K562 (cell line): ENCODE measurements around the gene SUPT3H. TPM values are rescaled to one million over a fixed set of nuclear protein-coding genes. Genes with fewer than 3 reads are reported as not detected.

Source experiments
- ATAC-seq: fragments of 200-7000 bp; cut with Tn5 transposase; 3 replicates; pipeline ENCODE4 v1.9.1; 2020; ENCODE audit warnings: moderate library complexity
- BruUV-seq: library from RNA; stranded (reverse); fragments of 400-500 nt; replicated peaks from 2 replicates; lab custom pipeline; 2021; lab: Mats Ljungman, UMichigan
- CTCF ChIA-PET: fragments of 300-600 bp; formaldehyde crosslinking; extraction: SDS; loops from one replicate; lab custom pipeline; 2021; ENCODE audit warnings: low intra/inter-chr PET ratio; lab: Yijun Ruan, JAX
- POLR2A ChIA-PET: fragments of 300-600, 350-650 bp; sonication (Branson Sonifier 250); formaldehyde crosslinking; extraction: SDS; loops from one replicate; lab custom pipeline; 2021; ENCODE audit warnings: antibody characterized with exemption, inconsistent platforms; lab: Yijun Ruan, JAX
- DNase-seq, 4 experiments: peaks; one replicate each; pipeline versions ENCODE4 v3.0.0 to v3.0.0-alpha.2; 2011 to 2018; ENCODE audit warnings: low spot score in 3 of 4, mixed read lengths in 3 of 4; ENCODE audit errors: extremely low read depth in 1 of 4
- FAIRE-seq: peaks from 2 replicates; lab custom pipeline; 2011; peaks lifted over from hg19 to GRCh38; lab: Jason Lieb, UNC
- H2AFZ ChIP-seq: 2 replicates; pipeline ENCODE4 v1.6.0; 2011; ENCODE audit warnings: low read depth, low read length, control low read depth, inconsistent platforms
- H3K27ac ChIP-seq: fragments of 200-600 bp; 3 replicates; pipeline ENCODE4 v1.8.0; 2011; ENCODE audit warnings: low read depth, mild to moderate bottlenecking, control low read depth, inconsistent platforms, low read length, moderate library complexity, mixed read lengths; ENCODE audit errors: extremely low read depth
- H3K27me3 ChIP-seq, 2 experiments: fragments of 300-600 bp in 1 of 2; 2 replicates in 1 of 2; 3 replicates in 1 of 2; pipeline versions ENCODE4 v1.6.0 to v1.8.0; 2011; ENCODE audit warnings: inconsistent platforms in 2 of 2, low read length in 2 of 2, mild to moderate bottlenecking in 1 of 2, mixed read lengths in 1 of 2, moderate library complexity in 1 of 2; ENCODE audit not compliant: control insufficient read depth in 2 of 2, insufficient read depth in 2 of 2
- H3K36me3 ChIP-seq: fragments of 300-600 bp; 3 replicates; pipeline ENCODE4 v1.8.0; 2011; ENCODE audit warnings: mild to moderate bottlenecking, low read length, inconsistent platforms; ENCODE audit not compliant: control insufficient read depth, insufficient read depth
- H3K4me1 ChIP-seq, 2 experiments: fragments of 200-600 bp in 1 of 2; replicated peaks in 1 of 2; 2 replicates in 1 of 2; 3 replicates in 1 of 2; pipeline versions ENCODE4 v1.5.1 to v1.8.0; 2011; ENCODE audit warnings: inconsistent platforms in 2 of 2, low read length in 2 of 2, mild to moderate bottlenecking in 1 of 2, mixed read lengths in 1 of 2, moderate library complexity in 1 of 2; ENCODE audit not compliant: control insufficient read depth in 2 of 2, insufficient read depth in 2 of 2
- H3K4me2 ChIP-seq: 2 replicates; pipeline ENCODE4 v1.6.1; 2011; ENCODE audit warnings: low read length, control low read depth, inconsistent platforms, mixed read lengths; ENCODE audit not compliant: insufficient read depth
- H3K4me3 ChIP-seq: fragments of 200-600 bp; sonication (generic), shearing (Covaris generic); 2 replicates; pipeline ENCODE4 v1.5.1; 2016; ENCODE audit warnings: control low read depth, inconsistent platforms
- H3K79me2 ChIP-seq: fragments of 200-600 bp; 3 replicates; pipeline ENCODE4 v1.8.0; 2011; ENCODE audit warnings: low read length, inconsistent platforms; ENCODE audit not compliant: control insufficient read depth, insufficient read depth
- H3K9ac ChIP-seq, 2 experiments: 2 replicates each; pipeline versions ENCODE4 v1.6.0 to v1.6.1; 2011; ENCODE audit warnings: low read depth in 2 of 2, low read length in 2 of 2, control low read depth in 1 of 2, inconsistent platforms in 1 of 2, mild to moderate bottlenecking in 1 of 2, mixed read lengths in 1 of 2; ENCODE audit not compliant: insufficient read depth in 1 of 2
- H3K9me1 ChIP-seq: one replicate; pipeline ENCODE4 v1.6.0; 2011; ENCODE audit warnings: inconsistent platforms, mild to moderate bottlenecking, low read length, moderate library complexity; ENCODE audit not compliant: control insufficient read depth, insufficient read depth
- H3K9me3 ChIP-seq: replicated peaks from 2 replicates; pipeline ENCODE4 v1.5.1; 2011; ENCODE audit warnings: low read depth, low read length, inconsistent platforms; ENCODE audit not compliant: control insufficient read depth, insufficient read depth
- H4K20me1 ChIP-seq: replicated peaks from 2 replicates; pipeline ENCODE4 v1.6.1; 2011; ENCODE audit warnings: low read length, inconsistent platforms, mixed read lengths; ENCODE audit not compliant: control insufficient read depth, insufficient read depth
- CHAMP1 ChIP-seq: fragments of 450-650 bp; IDR thresholded peaks from 2 replicates; pipeline ENCODE4 v1.6.1; 2016; ENCODE audit warnings: mild to moderate bottlenecking
- DIDO1 ChIP-seq: fragments of 450-650 bp; IDR thresholded peaks from 2 replicates; pipeline ENCODE4 v1.6.1; 2016; ENCODE audit warnings: low read depth, missing biosample characterization, missing genetic modification characterization
- GABPB1 ChIP-seq: sonication (generic); formaldehyde crosslinking; IDR thresholded peaks from 2 replicates; pipeline ENCODE4 v1.8.0; 2022; ENCODE audit warnings: mild to moderate bottlenecking, missing genetic modification reagents
- GATA2 ChIP-seq: sonication (generic); formaldehyde crosslinking; IDR thresholded peaks from 2 replicates; pipeline ENCODE4 v1.4.0; 2020; ENCODE audit warnings: mild to moderate bottlenecking, missing genetic modification reagents
- NCOA1 ChIP-seq: fragments of 450-650 bp; IDR thresholded peaks from 2 replicates; pipeline ENCODE4 v1.6.1; 2016; ENCODE audit warnings: low read depth
- PML ChIP-seq: IDR thresholded peaks from 2 replicates; pipeline ENCODE4 v1.6.1; 2012; ENCODE audit warnings: low read length, inconsistent platforms
- SMARCA5 ChIP-seq: fragments of 450-650 bp; IDR thresholded peaks from 2 replicates; pipeline ENCODE4 v1.6.1; 2016
- SMARCB1 ChIP-seq: IDR thresholded peaks from 2 replicates; pipeline ENCODE4 v1.6.1; 2011; ENCODE audit warnings: improper control_type of control experiment, low read depth; ENCODE audit not compliant: insufficient read length
- ZBTB8A ChIP-seq: fragments of 450-650 bp; IDR thresholded peaks from 2 replicates; pipeline ENCODE4 v1.6.1; 2018; ENCODE audit warnings: mild to moderate bottlenecking, moderate library complexity; ENCODE audit not compliant: partially characterized antibody
- ZNF121 ChIP-seq: sonication (generic); formaldehyde crosslinking; conservative IDR thresholded peaks from 2 replicates; pipeline ENCODE4 v1.8.0; 2022; ENCODE audit warnings: missing genetic modification reagents
- ZNF311 ChIP-seq: fragments of 250-450 bp; sonication (Bioruptor Pico); IDR thresholded peaks from 2 replicates; pipeline ENCODE4 v1.4.0; 2020; ENCODE audit warnings: mild to moderate bottlenecking, moderate library complexity
- WGBS: fragments of 100-300 bp; shearing (Covaris generic); methylation state at CpG from one replicate; pipeline ENCODE4 v1.1.6; 2016; ENCODE audit warnings: low coverage, mixed read lengths; ENCODE audit not compliant: insufficient coverage; ENCODE audit errors: missing lambda C conversion rate; 5-methylcytosine and 5-hydroxymethylcytosine counted together
- in situ Hi-C: fragments of 300-500 bp; cut with MboI; formaldehyde crosslinking; loops from 4 replicates; pipeline ENCODE4 v1.15.0; 2018; ENCODE audit warnings: inconsistent platforms, mixed read lengths
- intact Hi-C: fragments of 100-400 bp; cut with micrococcal nuclease; formaldehyde crosslinking; loops from 2 replicates; pipeline ENCODE4 v1.14.2; 2022
- polyA plus RNA-seq, 8 experiments: library from polyadenylated mRNA; depleted of rRNA in 4 of 8; stranded (reverse) in 5 of 8; unstranded in 3 of 8; fragments of >200 nt; fragmentation: Nextera tagmentation in 2 of 8; fragmentation: Illumina TruSeq in 1 of 8; extraction: Ambion mirVana in 2 of 8; extraction: Trizol in 1 of 8; gene quantifications; 2 replicates each; pipeline versions ENCODE4 v1.2.1 to v1.2.3, GENCODE V29; 2011 to 2014; ENCODE audit warnings: inconsistent platforms in 1 of 8, missing spikeins in 1 of 8
- total RNA-seq, 7 experiments: library from RNA; depleted of rRNA in 6 of 7; stranded (reverse); fragments of >200 nt in 6 of 7; fragmentation: Illumina TruSeq in 2 of 7; extraction: Trizol in 2 of 7; gene quantifications; 2 replicates each; pipeline versions ENCODE4 v1.2.1 to v1.2.3, GENCODE V29; 2011 to 2021; ENCODE audit warnings: low replicate concordance in 1 of 7
- TF ChIP-seq, protein P1 (sequence below): sonication (generic); formaldehyde crosslinking; IDR thresholded peaks from 2 replicates; pipeline ENCODE4 v1.9.0; 2022; ENCODE audit warnings: mild to moderate bottlenecking, missing genetic modification reagents
- TF ChIP-seq, protein P2 (sequence below), 2 experiments: IDR thresholded peaks; 2 replicates each; pipeline ENCODE4 v1.6.1; 2012; ENCODE audit warnings: improper control_type of control experiment in 2 of 2, low read depth in 2 of 2, low read length in 2 of 2, borderline replicate concordance in 1 of 2

SUPT3H gene
- total and polyA plus RNA-seq, 9 of the 15 experiments (the other 6 are each of a cell fraction or from before 2014, with no cell fraction given) = 7.2 to 16.3 (median 11.9) TPM

DNA sequence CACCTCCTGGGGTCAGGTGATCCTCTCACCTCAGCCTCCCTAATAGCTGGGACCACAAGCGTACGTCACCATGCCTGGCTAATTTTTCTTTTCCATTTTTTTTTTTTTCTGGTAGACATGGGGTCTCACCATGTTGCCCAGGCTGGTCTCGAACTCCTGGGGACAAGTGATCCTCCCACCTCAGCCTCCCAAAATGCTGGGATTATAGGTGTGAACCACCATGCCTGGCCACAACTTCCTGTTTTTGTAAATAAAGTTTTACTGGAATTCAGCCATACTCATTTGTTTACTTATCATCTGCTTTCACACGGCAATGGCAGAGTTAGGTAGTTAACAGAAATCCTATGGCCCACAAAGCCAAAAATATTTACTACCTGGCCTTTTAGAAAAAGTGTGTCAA, 57.4 kb downstream of the SUPT3H start:
- Histone ChIP-seq H3K27me3 (no peaks in the 10 kb centered on the region), H3K4me2 (no peak overlapping the region), H3K4me1 (no peaks in the 10 kb centered on the region; a peak in 1 of 5 replicates), H3K9me3 (no peaks in the 10 kb centered on the region), H2AFZ (no peak overlapping the region), H4K20me1 (no peaks in the 10 kb centered on the region), H3K79me2 (no peaks in the 10 kb centered on the region), H3K27ac (no peak overlapping the region), H3K9me1 (no peaks in the 10 kb centered on the region), H3K36me3 (no peaks in the 10 kb centered on the region), H3K4me3 (no peak overlapping the region), H3K9ac (no peak overlapping the region)
- DNase-seq (peak in 1 of 4 experiments; percentile 4), ATAC-seq (no peak), FAIRE-seq (no peak)
- intact Hi-C loops (no loop called here), in situ Hi-C loops (no loop called here)
- ChIA-PET POLR2A (interaction anchor here (0.6 kb wide), 1 partner anchor 18 kb away, joined by 4 read pairs; no protein-coding TSS in a partner anchor), CTCF (no interaction called here)
- 73% methylated on average over 4 of the region's 4 CpGs for WGBS
- BruUV-seq = no TSS peak
- no peak for TF ChIP-seq PML
- no peak for TF ChIP-seq GATA2 (CRISPR knock-in tag)
- TF ChIP-seq, protein P1, sequence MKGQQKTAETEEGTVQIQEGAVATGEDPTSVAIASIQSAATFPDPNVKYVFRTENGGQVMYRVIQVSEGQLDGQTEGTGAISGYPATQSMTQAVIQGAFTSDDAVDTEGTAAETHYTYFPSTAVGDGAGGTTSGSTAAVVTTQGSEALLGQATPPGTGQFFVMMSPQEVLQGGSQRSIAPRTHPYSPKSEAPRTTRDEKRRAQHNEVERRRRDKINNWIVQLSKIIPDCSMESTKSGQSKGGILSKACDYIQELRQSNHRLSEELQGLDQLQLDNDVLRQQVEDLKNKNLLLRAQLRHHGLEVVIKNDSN (CRISPR knock-in tag) = no peak
- no peak for TF ChIP-seq GABPB1
- peak; percentile 61; the same call in 1 of the 2 replicates for TF ChIP-seq CHAMP1
- TF ChIP-seq NCOA1 = no peak
- no peak for TF ChIP-seq ZBTB8A
- no peak for TF ChIP-seq DIDO1 (tag)
- TF ChIP-seq SMARCB1 = no peak
- 0 out of 2 replicates have a peak, but pooled peaks have one; percentile 27 for TF ChIP-seq SMARCA5
- TF ChIP-seq ZNF311 (CRISPR knock-in tag) = no peak
- TF ChIP-seq, protein P2, sequence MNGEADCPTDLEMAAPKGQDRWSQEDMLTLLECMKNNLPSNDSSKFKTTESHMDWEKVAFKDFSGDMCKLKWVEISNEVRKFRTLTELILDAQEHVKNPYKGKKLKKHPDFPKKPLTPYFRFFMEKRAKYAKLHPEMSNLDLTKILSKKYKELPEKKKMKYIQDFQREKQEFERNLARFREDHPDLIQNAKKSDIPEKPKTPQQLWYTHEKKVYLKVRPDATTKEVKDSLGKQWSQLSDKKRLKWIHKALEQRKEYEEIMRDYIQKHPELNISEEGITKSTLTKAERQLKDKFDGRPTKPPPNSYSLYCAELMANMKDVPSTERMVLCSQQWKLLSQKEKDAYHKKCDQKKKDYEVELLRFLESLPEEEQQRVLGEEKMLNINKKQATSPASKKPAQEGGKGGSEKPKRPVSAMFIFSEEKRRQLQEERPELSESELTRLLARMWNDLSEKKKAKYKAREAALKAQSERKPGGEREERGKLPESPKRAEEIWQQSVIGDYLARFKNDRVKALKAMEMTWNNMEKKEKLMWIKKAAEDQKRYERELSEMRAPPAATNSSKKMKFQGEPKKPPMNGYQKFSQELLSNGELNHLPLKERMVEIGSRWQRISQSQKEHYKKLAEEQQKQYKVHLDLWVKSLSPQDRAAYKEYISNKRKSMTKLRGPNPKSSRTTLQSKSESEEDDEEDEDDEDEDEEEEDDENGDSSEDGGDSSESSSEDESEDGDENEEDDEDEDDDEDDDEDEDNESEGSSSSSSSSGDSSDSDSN (IDR thresholded peaks at IDR 0.05; ENCODE audit: borderline replicate concordance in 1 of 2, low read depth in 2 of 2, low read length in 2 of 2) = no peak
- TF ChIP-seq ZNF121 (CRISPR knock-in tag) = peak; percentile 22; the same call in 1 of the 2 replicates
